HUES48 (cell line): ENCODE data around the gene MSANTD1.

ENCODE experiments used
- H3K27ac ChIP-seq: one replicate; pipeline ENCODE4 v1.7.0; 2013; ENCODE audit warnings: low read depth, low read length, inconsistent platforms
- H3K27me3 ChIP-seq: 2 replicates; pipeline ENCODE4 v1.6.1; 2013; ENCODE audit warnings: mild to moderate bottlenecking, low read length; ENCODE audit not compliant: control insufficient read depth, insufficient read depth
- H3K36me3 ChIP-seq: 2 replicates; pipeline ENCODE4 v1.6.1; 2013; ENCODE audit warnings: low read length; ENCODE audit not compliant: control insufficient read depth, insufficient read depth
- H3K4me1 ChIP-seq: 2 replicates; pipeline ENCODE4 v1.6.1; 2013; ENCODE audit warnings: mild to moderate bottlenecking, low read length; ENCODE audit not compliant: control insufficient read depth, insufficient read depth
- H3K4me3 ChIP-seq: 2 replicates; pipeline ENCODE4 v1.5.1; 2013; ENCODE audit warnings: mild to moderate bottlenecking, low read depth, low read length
- H3K9ac ChIP-seq: 2 replicates; pipeline ENCODE4 v1.6.1; 2013; ENCODE audit warnings: mild to moderate bottlenecking, low read depth, low read length, moderate library complexity
- H3K9me3 ChIP-seq: 2 replicates; pipeline ENCODE4 v1.6.1; 2013; ENCODE audit warnings: low read length; ENCODE audit not compliant: control insufficient read depth, insufficient read depth

Gene MSANTD1

DNA sequence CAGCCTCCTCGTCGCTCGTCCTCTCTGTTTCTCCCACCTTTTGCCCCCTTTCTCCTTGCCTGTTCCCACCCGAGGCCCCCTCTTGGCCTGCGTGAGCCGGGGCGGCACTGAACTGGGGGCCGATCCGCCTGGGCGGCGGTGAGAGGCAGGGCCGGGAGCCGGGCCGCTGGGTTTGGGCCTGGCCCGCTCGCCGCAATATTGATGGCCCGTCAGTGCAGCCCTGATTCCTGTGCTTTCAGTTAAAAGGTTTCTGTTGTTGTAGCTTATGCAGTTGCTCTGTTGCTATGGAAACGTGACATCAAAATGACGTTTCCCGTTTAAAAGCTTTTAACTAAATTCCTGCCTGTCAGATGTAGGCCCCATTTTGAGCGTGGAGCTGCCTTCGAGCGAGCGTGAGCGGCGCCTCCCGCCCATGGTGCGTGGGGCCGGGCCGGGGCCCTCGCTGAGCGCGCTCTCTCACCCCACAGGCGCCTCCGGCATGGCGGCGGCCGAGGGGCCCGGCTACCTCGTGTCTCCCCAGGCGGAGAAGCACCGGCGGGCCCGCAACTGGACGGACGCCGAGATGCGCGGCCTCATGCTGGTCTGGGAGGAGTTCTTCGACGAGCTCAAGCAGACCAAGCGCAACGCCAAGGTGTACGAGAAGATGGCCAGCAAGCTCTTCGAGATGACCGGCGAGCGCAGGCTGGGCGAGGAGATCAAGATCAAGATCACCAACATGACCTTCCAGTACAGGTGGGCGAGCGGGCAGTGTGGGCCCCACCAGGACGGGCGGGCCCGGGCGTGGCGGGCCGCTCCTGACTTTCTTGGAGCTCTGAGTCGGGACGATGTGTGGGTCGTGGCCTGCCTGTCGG lies at the start of gene MSANTD1:
Gene MSANTD1 (plus strand): TSS at position 349 of the 851 bp plus-strand sequence. CDS start 64 bp downstream, at position 413.
- no peaks in the 10 kb centered on the region for H3K27me3 ChIP-seq
- H3K9ac ChIP-seq, result no peak within 1 kb of the TSS
- H3K9me3 ChIP-seq, result no peaks in the 10 kb centered on the region
- H3K36me3 ChIP-seq, result no peaks in the 10 kb centered on the region
- H3K4me3 ChIP-seq, result no peak within 1 kb of the TSS
- H3K4me1 ChIP-seq, result peaks cover 4% of the 10 kb centered on the region; the same call in 1 of the 2 replicates
- no peak within 1 kb of the TSS for H3K27ac ChIP-seq

GRCh38 chr4:3199653-3200422 lies 49.1 kb upstream of the MSANTD1 start:
- no peak overlapping the region for H3K27ac ChIP-seq
- H3K9ac ChIP-seq, result no peak overlapping the region
- H3K36me3 ChIP-seq, result peaks cover 65% of the 10 kb centered on the region

GRCh38 chr4:3200423-3201090 lies 48.4 kb upstream of the MSANTD1 start:
- H3K4me3 ChIP-seq, result no peak overlapping the region
- no peak overlapping the region for H3K9ac ChIP-seq
- no peaks in the 10 kb centered on the region for H3K4me1 ChIP-seq
- H3K27ac ChIP-seq, result no peak overlapping the region
- peaks cover 60% of the 10 kb centered on the region for H3K36me3 ChIP-seq
- no peaks in the 10 kb centered on the region for H3K27me3 ChIP-seq
- H3K9me3 ChIP-seq, result no peaks in the 10 kb centered on the region

More at GRCh38 chr4:3199653-3200422, 49.1 kb upstream of the MSANTD1 start:
- Histone ChIP-seq H3K9me3 (no peaks in the 10 kb centered on the region), H3K4me3 (no peak overlapping the region), H3K4me1 (no peaks in the 10 kb centered on the region), H3K27me3 (no peaks in the 10 kb centered on the region)

- no peak overlapping the region for H3K27ac ChIP-seq
- no peaks in the 10 kb centered on the region for H3K27me3 ChIP-seq
- H3K4me1 ChIP-seq, result no peaks in the 10 kb centered on the region
- H3K4me3 ChIP-seq, result no peak overlapping the region
- no peaks in the 10 kb centered on the region for H3K9me3 ChIP-seq
- peaks cover 64% of the 10 kb centered on the region for H3K36me3 ChIP-seq
- H3K9ac ChIP-seq, result no peak overlapping the region
These were observed 46.9 kb upstream of the MSANTD1 start for GRCh38 chr4:3201718-3202702.

- H3K27me3 ChIP-seq, result no peaks in the 10 kb centered on the region
- H3K36me3 ChIP-seq, result peaks cover 66% of the 10 kb centered on the region
- no peaks in the 10 kb centered on the region for H3K4me1 ChIP-seq
- no peak overlapping the region for H3K9ac ChIP-seq
- no peak overlapping the region for H3K27ac ChIP-seq
- H3K4me3 ChIP-seq, result no peak overlapping the region
- no peaks in the 10 kb centered on the region for H3K9me3 ChIP-seq
These were observed 45.8 kb upstream of the MSANTD1 start for GRCh38 chr4:3202836-3203820.

GRCh38 chr4:3203971-3204431 lies 45.0 kb upstream of the MSANTD1 start:
- H3K9me3 ChIP-seq, result no peaks in the 10 kb centered on the region
- no peak overlapping the region for H3K27ac ChIP-seq
- H3K4me3 ChIP-seq, result no peak overlapping the region
- H3K4me1 ChIP-seq, result no peaks in the 10 kb centered on the region
- H3K9ac ChIP-seq, result no peak overlapping the region
- no peaks in the 10 kb centered on the region for H3K27me3 ChIP-seq
- H3K36me3 ChIP-seq, result peaks cover 74% of the 10 kb centered on the region

DNA sequence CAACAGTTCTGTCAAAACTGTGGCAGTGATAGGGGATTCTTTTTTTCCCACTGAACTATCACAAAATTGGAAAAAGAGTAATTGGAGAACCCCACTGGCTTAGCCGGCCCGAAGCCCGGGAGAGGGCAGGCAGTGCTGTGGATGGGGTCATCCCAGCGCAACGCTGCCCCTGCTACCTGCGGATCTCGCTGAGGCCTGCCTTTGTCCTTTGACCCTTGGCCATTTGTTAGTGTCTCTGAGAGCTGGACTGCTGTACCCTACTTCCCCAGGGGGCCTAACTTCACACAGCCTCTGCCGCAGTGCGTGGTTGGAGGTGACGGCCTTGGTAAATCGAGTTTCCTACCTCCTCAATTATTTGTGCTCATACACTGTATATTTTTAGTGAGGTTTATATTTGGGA lies 43.0 kb upstream of the MSANTD1 start:
- Histone ChIP-seq H3K9ac (no peak overlapping the region), H3K36me3 (peaks cover 75% of the 10 kb centered on the region), H3K9me3 (no peaks in the 10 kb centered on the region), H3K4me1 (no peaks in the 10 kb centered on the region), H3K4me3 (no peak overlapping the region), H3K27ac (no peak overlapping the region), H3K27me3 (no peaks in the 10 kb centered on the region)

DNA sequence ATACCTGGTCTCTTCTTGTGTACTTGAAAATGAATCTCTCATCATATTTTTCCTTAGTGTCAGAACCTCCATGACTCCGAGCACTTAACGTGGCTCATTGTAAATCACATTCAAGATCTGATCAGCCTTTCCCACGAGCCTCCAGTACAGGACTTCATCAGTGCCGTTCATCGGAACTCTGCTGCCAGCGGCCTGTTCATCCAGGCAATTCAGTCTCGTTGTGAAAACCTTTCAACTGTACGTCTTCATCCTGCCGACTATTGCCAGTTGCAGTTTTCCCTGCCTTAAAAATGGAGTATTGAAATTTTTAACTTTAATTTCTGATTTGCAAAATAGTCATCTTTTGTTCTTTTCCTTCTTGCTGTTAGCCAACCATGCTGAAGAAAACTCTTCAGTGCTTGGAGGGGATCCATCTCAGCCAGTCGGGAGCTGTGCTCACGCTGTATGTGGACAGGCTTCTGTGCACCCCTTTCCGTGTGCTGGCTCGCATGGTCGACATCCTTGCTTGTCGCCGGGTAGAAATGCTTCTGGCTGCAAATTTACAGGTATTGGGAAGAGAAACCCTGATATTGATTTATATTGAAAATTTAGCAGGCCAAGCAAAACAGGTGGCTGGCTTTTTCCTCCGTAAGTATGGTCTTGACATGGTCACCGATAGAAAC lies 42.4 kb upstream of the MSANTD1 start:
- Histone ChIP-seq H3K27me3 (no peaks in the 10 kb centered on the region), H3K4me1 (no peaks in the 10 kb centered on the region), H3K4me3 (no peak overlapping the region), H3K27ac (no peak overlapping the region), H3K9ac (no peak overlapping the region), H3K9me3 (no peaks in the 10 kb centered on the region), H3K36me3 (peaks cover 77% of the 10 kb centered on the region)

DNA sequence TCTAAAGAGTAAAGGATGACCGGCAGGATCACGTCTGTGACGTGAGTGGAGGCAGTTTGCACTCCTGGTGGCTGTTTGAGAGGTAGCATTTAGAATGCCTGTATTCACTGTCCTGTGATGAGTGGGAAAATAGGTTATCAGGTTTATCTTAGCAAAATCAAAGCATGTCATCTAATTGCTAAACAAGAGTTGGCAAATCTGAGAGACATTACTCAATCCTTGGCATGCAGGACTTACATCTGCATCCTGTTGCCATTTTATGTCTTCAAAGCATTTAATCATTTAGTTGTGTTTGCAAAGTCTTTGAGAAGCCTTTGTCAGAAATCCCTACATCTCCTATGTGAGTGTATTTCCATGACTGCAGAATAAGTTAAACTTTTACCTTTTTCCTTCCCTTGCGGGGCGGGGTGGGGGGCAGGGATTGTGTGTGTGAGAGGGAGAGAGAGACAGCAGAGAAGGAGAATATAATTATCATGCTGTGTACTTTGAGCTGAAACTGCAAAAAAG lies 41.4 kb upstream of the MSANTD1 start:
- peaks cover 77% of the 10 kb centered on the region for H3K36me3 ChIP-seq

More for the DNA sequence above, 41.4 kb upstream of the MSANTD1 start:
- Histone ChIP-seq H3K4me3 (no peak overlapping the region), H3K4me1 (no peaks in the 10 kb centered on the region), H3K27me3 (no peaks in the 10 kb centered on the region), H3K9me3 (no peaks in the 10 kb centered on the region), H3K27ac (no peak overlapping the region), H3K9ac (no peak overlapping the region)
